GM23248 (cell line): Measurements from ENCODE around the gene SOX5. TPM values are rescaled to one million over a fixed set of nuclear protein-coding genes. Genes with fewer than 3 reads are reported as not detected.

Source experiments
- DNase-seq: peaks from one replicate; pipeline ENCODE4 v3.0.0-alpha.2; 2015
- H2AFZ ChIP-seq: fragments of 200-600 bp; sonication (generic); 2 replicates; pipeline ENCODE4 v1.6.1; 2016; ENCODE audit warnings: antibody characterized with exemption
- H3F3A ChIP-seq: fragments of 200-600 bp; sonication (generic); 2 replicates; pipeline ENCODE4 v1.6.1; 2016; ENCODE audit warnings: mild to moderate bottlenecking, antibody characterized with exemption, mixed run types; ENCODE audit not compliant: insufficient read depth
- H3K27ac ChIP-seq: fragments of 200-600 bp; sonication (generic); 2 replicates; pipeline ENCODE4 v1.5.1; 2016; ENCODE audit warnings: mild to moderate bottlenecking
- H3K27me3 ChIP-seq: fragments of 200-600 bp; sonication (generic); replicated peaks from 2 replicates; pipeline ENCODE4 v1.6.1; 2016; ENCODE audit warnings: mild to moderate bottlenecking; ENCODE audit not compliant: insufficient read depth
- H3K36me3 ChIP-seq: fragments of 200-600 bp; sonication (generic); 2 replicates; pipeline ENCODE4 v1.6.1; 2016; ENCODE audit warnings: low read depth, mild to moderate bottlenecking
- H3K4me1 ChIP-seq: fragments of 200-600 bp; sonication (generic); 2 replicates; pipeline ENCODE4 v1.6.1; 2016; ENCODE audit warnings: mild to moderate bottlenecking; ENCODE audit not compliant: insufficient read depth
- H3K4me2 ChIP-seq: fragments of 200-600 bp; sonication (generic); one replicate; pipeline ENCODE4 v1.6.1; 2016; ENCODE audit warnings: mild to moderate bottlenecking; ENCODE audit not compliant: unreplicated experiment
- H3K4me3 ChIP-seq: fragments of 200-600 bp; sonication (generic); 2 replicates; pipeline ENCODE4 v1.5.1; 2016; ENCODE audit warnings: mild to moderate bottlenecking
- H3K79me2 ChIP-seq: fragments of 200-600 bp; sonication (generic); 2 replicates; pipeline ENCODE4 v1.6.1; 2016; ENCODE audit warnings: mild to moderate bottlenecking; ENCODE audit not compliant: insufficient read depth
- H3K9ac ChIP-seq: fragments of 200-600 bp; sonication (generic); 2 replicates; pipeline ENCODE4 v1.6.1; 2016; ENCODE audit warnings: mild to moderate bottlenecking
- H3K9me2 ChIP-seq: fragments of 200-600 bp; sonication (generic); 2 replicates; pipeline ENCODE4 v1.6.1; 2016; ENCODE audit warnings: mixed run types, mild to moderate bottlenecking, moderate library complexity; ENCODE audit not compliant: insufficient read depth
- H3K9me3 ChIP-seq: fragments of 200-600 bp; sonication (generic); one replicate; pipeline ENCODE4 v1.6.1; 2017; ENCODE audit warnings: low read depth
- H4K20me1 ChIP-seq: fragments of 200-600 bp; sonication (generic); 2 replicates; pipeline ENCODE4 v1.6.0; 2016; ENCODE audit not compliant: insufficient read depth
- EZH2 ChIP-seq: fragments of 200-600 bp; sonication (generic); IDR thresholded peaks from 2 replicates; pipeline ENCODE4 v1.6.1; 2018; ENCODE audit warnings: antibody characterized with exemption, mild to moderate bottlenecking; ENCODE audit not compliant: insufficient read depth, poor library complexity, severe bottlenecking
- EZH2phosphoT487 ChIP-seq: fragments of 200-600 bp; sonication (generic); IDR thresholded peaks from 2 replicates; pipeline ENCODE4 v1.6.1; 2018; ENCODE audit warnings: antibody characterized with exemption, moderate library complexity, mild to moderate bottlenecking, low read depth; ENCODE audit not compliant: insufficient read depth
- WGBS, 2 experiments: methylation state at CpG; one replicate each; pipeline ENCODE4 v1.1.6; 2015 to 2017; ENCODE audit warnings: low lambda C conversion rate in 2 of 2, low coverage in 1 of 2; ENCODE audit errors: missing lambda C conversion rate in 2 of 2; 5-methylcytosine and 5-hydroxymethylcytosine counted together
- in situ Hi-C: fragments of 300-500 bp; cut with MboI; formaldehyde crosslinking; loops from 2 replicates; pipeline ENCODE4 v1.15.0; 2020
- polyA plus RNA-seq: library from polyadenylated mRNA; unstranded; fragments of >200 nt; fragmentation: Nextera tagmentation; extraction: Ambion mirVana; gene quantifications from 2 replicates; pipeline ENCODE4 v1.2.1, GENCODE V29; 2016
- total RNA-seq: library from RNA; depleted of rRNA; stranded (reverse); fragments of >200 nt; shearing (Covaris generic); gene quantifications from 2 replicates; pipeline ENCODE4 v1.2.3, GENCODE V29; 2014

The SOX5 gene
- total and polyA plus RNA-seq, 2 experiments from 2014 or later: not detected

- no peaks in the 10 kb centered on the region for H3K79me2 ChIP-seq
- H4K20me1 ChIP-seq: no peaks in the 10 kb centered on the region
- H3K4me2 ChIP-seq: no peak overlapping the region
- H3K27me3 ChIP-seq: no peaks in the 10 kb centered on the region
- no peaks in the 10 kb centered on the region for H3K4me1 ChIP-seq
- H3F3A ChIP-seq: no peaks in the 10 kb centered on the region
- TF ChIP-seq EZH2 (no peak), EZH2phosphoT487 (no peak)
- in situ Hi-C loops: no loop called here
- no peaks in the 10 kb centered on the region for H3K9me2 ChIP-seq
- H3K9me3 ChIP-seq: no peaks in the 10 kb centered on the region
- WGBS, 2 experiments: 20 to 28% methylated on average over 3 of the region's 3 CpGs
- no peak overlapping the region for H3K4me3 ChIP-seq
- no peak overlapping the region for H3K27ac ChIP-seq
- no peaks in the 10 kb centered on the region for H3K36me3 ChIP-seq
- no peak overlapping the region for H2AFZ ChIP-seq
- DNase-seq: no peak
- H3K9ac ChIP-seq: no peak overlapping the region
Measured at GRCh38 chr12:23581913-23582312, 367.6 kb downstream of the SOX5 start.

- WGBS, 2 experiments: 20 to 22% methylated on average over 1 of the region's 1 CpG
- H3K4me1 ChIP-seq: no peaks in the 10 kb centered on the region
- no peaks in the 10 kb centered on the region for H3K9me3 ChIP-seq
- H3K4me3 ChIP-seq: no peak overlapping the region
- TF ChIP-seq EZH2phosphoT487: no peak
- no peak for TF ChIP-seq EZH2
- no peaks in the 10 kb centered on the region for H4K20me1 ChIP-seq
- H3K27me3 ChIP-seq: no peaks in the 10 kb centered on the region
- in situ Hi-C loops: no loop called here
- no peaks in the 10 kb centered on the region for H3K36me3 ChIP-seq
- H2AFZ ChIP-seq: no peak overlapping the region
- H3F3A ChIP-seq: no peaks in the 10 kb centered on the region
- H3K9ac ChIP-seq: no peak overlapping the region
- DNase-seq: no peak
- no peak overlapping the region for H3K27ac ChIP-seq
- H3K79me2 ChIP-seq: no peaks in the 10 kb centered on the region
- no peaks in the 10 kb centered on the region for H3K9me2 ChIP-seq
- no peak overlapping the region for H3K4me2 ChIP-seq
Measured at GRCh38 chr12:23579257-23579656, 370.2 kb downstream of the SOX5 start.

DNA sequence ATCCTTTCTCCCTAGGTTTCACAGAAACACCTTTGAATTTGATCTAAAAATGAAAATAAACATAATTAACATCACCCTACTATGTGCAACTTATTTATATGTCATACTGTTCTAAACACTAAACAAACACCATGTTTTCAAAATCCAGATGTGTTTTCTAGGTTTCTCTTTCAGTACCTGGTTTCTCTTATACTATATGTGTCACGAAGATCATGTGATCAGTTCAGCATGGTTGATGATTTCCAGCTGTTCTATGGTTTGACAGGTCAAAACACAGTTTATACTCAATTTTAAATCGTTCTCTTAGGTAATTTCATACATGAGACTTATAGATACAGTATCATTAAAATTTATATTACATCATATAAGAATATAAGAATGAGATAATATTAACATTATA is 373.1 kb downstream of the SOX5 start:
- Histone ChIP-seq H3K4me2 (no peak overlapping the region), H3K27ac (no peak overlapping the region), H3K4me1 (no peaks in the 10 kb centered on the region), H3F3A (no peaks in the 10 kb centered on the region), H3K36me3 (no peaks in the 10 kb centered on the region), H3K9me3 (no peaks in the 10 kb centered on the region), H2AFZ (no peak overlapping the region), H3K79me2 (no peaks in the 10 kb centered on the region), H3K9me2 (no peaks in the 10 kb centered on the region), H3K4me3 (no peak overlapping the region), H4K20me1 (no peaks in the 10 kb centered on the region), H3K9ac (no peak overlapping the region), H3K27me3 (no peaks in the 10 kb centered on the region)
- TF ChIP-seq EZH2phosphoT487: no peak
- no peak for TF ChIP-seq EZH2
- WGBS, 2 experiments: 2 to 3% methylated on average over 2 of the region's 2 CpGs
- in situ Hi-C loops: no loop called here
- DNase-seq: no peak

- no peaks in the 10 kb centered on the region for H3K9me3 ChIP-seq
- WGBS, 2 experiments: 31 to 50% methylated on average over 2 of the region's 2 CpGs
Measured at GRCh38 chr12:23569356-23569755, 380.1 kb downstream of the SOX5 start.

GRCh38 chr12:23566133-23566532 is 383.3 kb downstream of the SOX5 start:
- Histone ChIP-seq H3F3A (no peaks in the 10 kb centered on the region), H3K4me1 (no peaks in the 10 kb centered on the region), H3K9ac (no peak overlapping the region), H3K4me3 (no peak overlapping the region), H4K20me1 (no peaks in the 10 kb centered on the region), H2AFZ (no peak overlapping the region), H3K79me2 (no peaks in the 10 kb centered on the region), H3K27ac (no peak overlapping the region), H3K4me2 (no peak overlapping the region), H3K9me3 (no peaks in the 10 kb centered on the region), H3K27me3 (no peaks in the 10 kb centered on the region), H3K36me3 (no peaks in the 10 kb centered on the region), H3K9me2 (no peaks in the 10 kb centered on the region)
- DNase-seq: no peak
- 6 to 16% methylated on average over 2 of the region's 2 CpGs for WGBS, 2 experiments
- in situ Hi-C loops: no loop called here
- TF ChIP-seq EZH2 (no peak), EZH2phosphoT487 (no peak)

More at GRCh38 chr12:23569356-23569755, 380.1 kb downstream of the SOX5 start:
- H3K4me1 ChIP-seq: no peaks in the 10 kb centered on the region
- no peak overlapping the region for H2AFZ ChIP-seq
- H3F3A ChIP-seq: no peaks in the 10 kb centered on the region
- H3K79me2 ChIP-seq: no peaks in the 10 kb centered on the region
- H3K4me2 ChIP-seq: no peak overlapping the region
- H3K4me3 ChIP-seq: no peak overlapping the region
- H3K36me3 ChIP-seq: no peaks in the 10 kb centered on the region
- no peaks in the 10 kb centered on the region for H3K27me3 ChIP-seq
- H3K27ac ChIP-seq: no peak overlapping the region
- H4K20me1 ChIP-seq: no peaks in the 10 kb centered on the region
- no peak for TF ChIP-seq EZH2
- no peak for TF ChIP-seq EZH2phosphoT487
- no peak overlapping the region for H3K9ac ChIP-seq
- DNase-seq: no peak
- in situ Hi-C loops: no loop called here
- H3K9me2 ChIP-seq: no peaks in the 10 kb centered on the region
